ENCODE results near the gene ACSL1. TPM values are rescaled to one million over a fixed set of nuclear protein-coding genes. Genes with fewer than 3 reads are reported as not detected.

The ACSL1 gene
- total and polyA plus RNA-seq, 2 donors = 8.7 to 109 TPM

DNA sequence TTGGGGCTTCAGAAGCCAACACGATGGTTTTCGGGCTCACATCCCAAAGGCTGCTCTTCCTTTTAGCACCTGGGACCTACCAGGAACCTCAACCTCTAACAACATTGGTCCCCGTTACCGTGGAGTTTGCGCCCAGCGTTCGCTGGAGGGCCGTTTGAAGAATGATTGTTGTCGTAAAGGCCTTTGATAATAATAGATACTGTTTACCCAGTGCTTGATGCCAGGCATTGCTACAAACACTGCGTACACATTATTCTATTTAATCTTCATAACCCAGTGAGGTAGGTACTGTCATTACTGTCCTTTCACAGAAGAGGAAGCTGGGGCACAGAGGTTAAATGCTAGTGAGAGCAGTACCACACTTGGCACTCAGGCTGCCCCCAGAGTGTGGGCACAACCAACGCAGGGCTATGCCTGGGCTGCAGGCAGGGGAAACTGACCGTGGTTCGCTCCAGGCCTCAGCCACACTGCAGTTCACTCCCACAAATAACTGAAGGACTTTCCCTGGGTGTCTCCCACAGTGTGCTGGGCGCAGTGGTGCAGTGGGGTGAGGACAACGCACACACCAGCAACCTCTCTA, 1.0 kb upstream of the ACSL1 start:
- WGBS = 26% methylated on average over 15 of the region's 15 CpGs
- Histone ChIP-seq H3K36me3 (ENCODE audit: control insufficient read depth in 2 of 2, insufficient read depth in 2 of 2, low read length in 1 of 2) (no peaks in the 10 kb centered on the region), H3K4me3 (ENCODE audit: low read length in 2 of 2) (peak overlapping the region; percentile 51 to 81), H3K27me3 (ENCODE audit: control insufficient read depth in 2 of 2, insufficient read depth in 1 of 2, low read length in 1 of 2) (peaks cover 0 to 27% of the 10 kb centered on the region in 2 donors), H3K4me1 (ENCODE audit: control insufficient read depth in 2 of 2, insufficient read depth in 2 of 2, low read length in 2 of 2) (peaks cover 6 to 14% of the 10 kb centered on the region in 2 donors), H3K27ac (ENCODE audit: low read depth in 1 of 2, low read length in 1 of 2) (peak overlapping the region in 1 of 2 donors; percentile 43), H3K9me3 (ENCODE audit: control insufficient read depth in 2 of 2, insufficient read depth in 1 of 2, low read length in 1 of 2) (no peaks in the 10 kb centered on the region)
- peak in 1 of 9 donors; percentile 29 for DNase-seq (ENCODE audit: low read depth in 6 of 9, low spot score in 9 of 9)

DNA sequence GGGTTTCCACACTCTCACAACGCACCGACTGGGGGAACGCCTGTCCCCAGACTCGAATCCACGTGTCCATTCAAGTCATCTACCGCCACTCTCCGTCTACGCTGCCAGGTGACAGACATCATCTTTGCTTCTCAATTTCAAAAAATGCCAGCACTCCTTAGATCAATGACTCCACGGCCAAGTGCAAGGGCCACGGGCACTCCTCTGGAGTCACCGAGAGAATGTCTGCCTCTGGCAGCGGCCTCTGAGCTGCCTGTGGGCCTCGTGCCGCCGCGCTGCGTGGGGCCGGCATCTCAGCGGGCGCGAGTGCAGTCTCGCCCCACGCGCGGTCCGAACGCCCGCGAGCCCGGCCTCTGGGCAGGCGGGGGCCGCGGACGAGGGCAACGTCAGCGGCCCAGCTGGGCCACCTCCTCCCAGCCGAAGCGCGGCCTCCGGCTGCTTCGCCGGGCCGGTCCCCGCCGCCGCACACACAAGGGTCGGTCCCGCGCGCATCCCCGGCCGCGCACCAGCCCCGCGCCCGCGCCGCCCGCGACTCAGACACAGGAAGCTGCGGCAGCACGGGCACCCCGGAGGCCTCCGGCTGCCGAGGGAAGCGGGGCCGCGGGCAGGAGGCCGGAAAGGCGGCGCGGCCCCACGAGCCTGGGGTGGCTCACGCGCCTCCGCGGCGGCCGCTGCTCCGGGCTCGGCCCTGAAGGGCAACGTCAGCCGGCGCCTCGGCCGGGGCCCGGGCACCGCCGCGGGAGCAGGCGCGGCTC, 450 bp downstream of the ACSL1 start:
- DNase-seq (ENCODE audit: low read depth in 6 of 9, low spot score in 9 of 9) = peak in 3 of 9 donors; percentile 32 to 46 (median 40)

DNA sequence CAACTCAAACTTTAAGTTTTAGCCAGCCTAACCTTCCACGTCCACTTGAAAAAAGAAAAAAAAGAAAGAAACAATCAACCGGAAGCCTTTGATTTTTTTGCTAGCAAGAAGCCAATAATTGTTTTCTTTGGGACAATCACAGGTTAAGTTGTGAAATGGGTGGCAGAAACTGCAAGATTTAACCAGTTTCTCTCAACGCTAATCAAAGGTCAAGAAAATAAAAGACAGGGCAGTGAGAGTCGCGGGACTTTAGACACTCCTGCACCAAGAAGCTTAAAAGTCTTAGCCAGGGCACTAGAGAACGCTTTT, 1.0 kb downstream of the ACSL1 start:
- Histone ChIP-seq H3K9me3 (ENCODE audit: control insufficient read depth in 2 of 2, insufficient read depth in 1 of 2, low read length in 1 of 2) (no peaks in the 10 kb centered on the region), H3K27me3 (ENCODE audit: control insufficient read depth in 2 of 2, insufficient read depth in 1 of 2, low read length in 1 of 2) (peaks cover 0 to 27% of the 10 kb centered on the region in 2 donors), H3K27ac (ENCODE audit: low read depth in 1 of 2, low read length in 1 of 2) (no peak overlapping the region), H3K4me3 (ENCODE audit: low read length in 2 of 2) (peak overlapping the region; percentile 43 to 81), H3K36me3 (ENCODE audit: control insufficient read depth in 2 of 2, insufficient read depth in 2 of 2, low read length in 1 of 2) (peaks cover 0 to 3% of the 10 kb centered on the region in 2 donors), H3K4me1 (ENCODE audit: control insufficient read depth in 2 of 2, insufficient read depth in 2 of 2, low read length in 2 of 2) (peaks cover 6 to 16% of the 10 kb centered on the region in 2 donors)
- WGBS = 46% methylated on average over 6 of the region's 6 CpGs
- no peak for DNase-seq (ENCODE audit: low read depth in 6 of 9, low spot score in 9 of 9)

More for the DNA sequence above, 450 bp downstream of the ACSL1 start:
- H3K36me3 ChIP-seq (ENCODE audit: control insufficient read depth in 2 of 2, insufficient read depth in 2 of 2, low read length in 1 of 2) = peaks cover 0 to 3% of the 10 kb centered on the region in 2 donors
- peak overlapping the region; percentile 43 to 81 for H3K4me3 ChIP-seq (ENCODE audit: low read length in 2 of 2)
- peaks cover 6 to 14% of the 10 kb centered on the region in 2 donors for H3K4me1 ChIP-seq (ENCODE audit: control insufficient read depth in 2 of 2, insufficient read depth in 2 of 2, low read length in 2 of 2)
- H3K27me3 ChIP-seq (ENCODE audit: control insufficient read depth in 2 of 2, insufficient read depth in 1 of 2, low read length in 1 of 2) = peaks cover 0 to 27% of the 10 kb centered on the region in 2 donors
- H3K27ac ChIP-seq (ENCODE audit: low read depth in 1 of 2, low read length in 1 of 2) = peak overlapping the region in 1 of 2 donors; percentile 65
- no peaks in the 10 kb centered on the region for H3K9me3 ChIP-seq (ENCODE audit: control insufficient read depth in 2 of 2, insufficient read depth in 1 of 2, low read length in 1 of 2)
- WGBS = 2% methylated on average over 92 of the region's 92 CpGs

DNA sequence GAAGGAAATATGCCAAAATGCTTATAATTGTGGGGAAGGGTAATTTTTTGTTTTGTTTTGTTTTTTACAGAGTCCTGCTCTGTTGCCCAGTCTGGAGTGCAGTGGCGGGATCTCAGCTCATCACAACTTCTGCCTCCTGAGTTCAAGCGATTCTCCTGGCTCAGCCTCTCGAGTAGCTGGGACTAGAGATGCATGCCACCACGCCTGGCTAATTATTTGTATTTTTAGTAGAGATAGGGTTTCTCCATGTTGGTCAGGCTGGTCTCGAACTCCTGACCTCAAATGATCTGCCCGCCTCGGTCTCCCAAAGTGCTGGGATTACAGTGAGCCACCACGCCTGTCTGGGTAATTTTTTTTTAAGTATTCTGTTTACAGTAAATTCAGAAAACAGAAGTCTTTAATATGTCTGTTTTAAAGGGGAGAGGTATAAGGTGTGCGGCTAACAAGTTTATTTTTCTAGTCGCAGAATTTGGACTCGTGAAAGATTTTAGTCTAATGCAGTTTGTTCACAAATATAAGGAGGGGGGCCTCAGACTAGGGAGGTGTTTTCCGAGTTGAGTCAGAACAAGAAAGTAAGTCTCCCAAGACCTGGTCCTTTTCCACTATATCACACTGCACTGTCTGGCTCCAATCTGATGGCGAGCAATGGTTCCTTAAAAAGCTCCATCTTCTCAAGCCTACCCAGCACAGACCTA, 1.5 kb downstream of the ACSL1 start:
- peaks cover 0 to 3% of the 10 kb centered on the region in 2 donors for H3K36me3 ChIP-seq (ENCODE audit: control insufficient read depth in 2 of 2, insufficient read depth in 2 of 2, low read length in 1 of 2)
- no peak for DNase-seq (ENCODE audit: low read depth in 6 of 9, low spot score in 9 of 9)
- no peak overlapping the region for H3K27ac ChIP-seq (ENCODE audit: low read depth in 1 of 2, low read length in 1 of 2)
- no peaks in the 10 kb centered on the region for H3K9me3 ChIP-seq (ENCODE audit: control insufficient read depth in 2 of 2, insufficient read depth in 1 of 2, low read length in 1 of 2)
- peaks cover 6 to 20% of the 10 kb centered on the region in 2 donors for H3K4me1 ChIP-seq (ENCODE audit: control insufficient read depth in 2 of 2, insufficient read depth in 2 of 2, low read length in 2 of 2)
- H3K27me3 ChIP-seq (ENCODE audit: control insufficient read depth in 2 of 2, insufficient read depth in 1 of 2, low read length in 1 of 2) = peaks cover 0 to 27% of the 10 kb centered on the region in 2 donors
- 92% methylated on average over 13 of the region's 13 CpGs for WGBS
- peak overlapping the region in 1 of 2 donors; percentile 81 for H3K4me3 ChIP-seq (ENCODE audit: low read length in 2 of 2)

DNA sequence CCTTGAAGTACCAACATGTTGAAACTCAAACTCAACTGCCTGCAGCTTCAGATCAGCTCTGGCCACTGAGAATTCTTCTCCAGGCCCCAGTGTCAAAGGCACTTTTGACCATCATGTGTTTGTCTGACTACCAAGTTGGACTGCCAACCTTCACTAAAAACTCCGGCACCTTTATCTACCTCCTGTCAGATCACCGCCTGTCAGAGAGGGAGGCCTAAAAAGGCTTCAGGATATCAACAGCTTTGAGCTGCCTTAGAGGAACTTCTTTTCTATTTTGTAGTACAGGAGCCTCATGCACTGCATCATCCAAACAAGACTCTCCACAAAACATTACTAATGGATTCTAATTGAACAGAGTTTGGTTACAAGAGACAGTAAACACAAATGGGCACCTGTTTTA, 2.8 kb downstream of the ACSL1 start:
- Histone ChIP-seq H3K4me3 (ENCODE audit: low read length in 2 of 2) (no peak overlapping the region), H3K27ac (ENCODE audit: low read depth in 1 of 2, low read length in 1 of 2) (no peak overlapping the region), H3K9me3 (ENCODE audit: control insufficient read depth in 2 of 2, insufficient read depth in 1 of 2, low read length in 1 of 2) (no peaks in the 10 kb centered on the region), H3K4me1 (ENCODE audit: control insufficient read depth in 2 of 2, insufficient read depth in 2 of 2, low read length in 2 of 2) (peaks cover 7 to 29% of the 10 kb centered on the region in 2 donors), H3K27me3 (ENCODE audit: control insufficient read depth in 2 of 2, insufficient read depth in 1 of 2, low read length in 1 of 2) (peaks cover 0 to 27% of the 10 kb centered on the region in 2 donors), H3K36me3 (ENCODE audit: control insufficient read depth in 2 of 2, insufficient read depth in 2 of 2, low read length in 1 of 2) (peaks cover 0 to 3% of the 10 kb centered on the region in 2 donors)
- WGBS = 96% methylated on average over 2 of the region's 2 CpGs
- no peak for DNase-seq (ENCODE audit: low read depth in 6 of 9, low spot score in 9 of 9)

DNA sequence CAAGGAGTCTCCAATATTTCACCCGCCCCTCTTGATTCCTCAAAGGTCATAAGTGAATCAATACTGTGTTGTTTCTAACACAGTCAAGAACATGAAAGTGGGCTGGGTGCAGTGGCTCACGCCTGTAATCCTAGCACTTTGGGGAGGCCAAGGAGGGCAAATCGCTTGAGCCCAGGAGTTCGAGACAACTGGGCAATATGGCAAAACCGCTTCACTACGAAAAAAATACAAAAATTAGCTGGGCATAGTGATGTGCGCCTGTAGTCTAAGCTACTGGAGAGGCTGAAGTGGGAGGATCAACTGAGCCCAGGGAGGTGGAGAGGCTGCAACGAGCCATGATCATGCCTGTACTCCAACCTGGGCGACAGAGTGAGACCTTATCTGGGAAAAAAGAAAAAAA, 3.4 kb downstream of the ACSL1 start:
- H3K4me1 ChIP-seq (ENCODE audit: control insufficient read depth in 2 of 2, insufficient read depth in 2 of 2, low read length in 2 of 2) = peaks cover 10 to 36% of the 10 kb centered on the region in 2 donors
- no peak overlapping the region for H3K27ac ChIP-seq (ENCODE audit: low read depth in 1 of 2, low read length in 1 of 2)
- 97% methylated on average over 9 of the region's 9 CpGs for WGBS

DNA sequence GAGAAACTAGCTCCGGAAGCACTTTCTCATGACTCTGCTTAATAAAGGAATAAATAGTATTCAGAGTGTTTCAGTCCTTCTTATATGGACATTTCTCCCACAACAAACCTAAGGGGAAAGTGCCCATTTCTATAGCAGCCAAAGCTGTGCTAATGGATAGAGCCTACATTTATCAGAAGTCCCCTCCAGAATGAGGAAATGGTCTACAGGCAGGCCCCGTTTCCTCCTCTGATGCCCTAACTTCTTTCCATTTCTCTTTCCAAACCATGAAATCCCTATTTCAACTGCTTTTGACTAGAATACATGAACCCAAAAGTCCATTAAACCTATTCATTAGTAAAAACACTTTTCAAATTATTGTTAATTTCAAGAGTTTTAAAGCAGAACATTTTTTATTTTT, 4.5 kb downstream of the ACSL1 start:
- no peak overlapping the region for H3K4me3 ChIP-seq (ENCODE audit: low read length in 2 of 2)
- peaks cover 0 to 3% of the 10 kb centered on the region in 2 donors for H3K36me3 ChIP-seq (ENCODE audit: control insufficient read depth in 2 of 2, insufficient read depth in 2 of 2, low read length in 1 of 2)
- peaks cover 0 to 15% of the 10 kb centered on the region in 2 donors for H3K27me3 ChIP-seq (ENCODE audit: control insufficient read depth in 2 of 2, insufficient read depth in 1 of 2, low read length in 1 of 2)
- H3K4me1 ChIP-seq (ENCODE audit: control insufficient read depth in 2 of 2, insufficient read depth in 2 of 2, low read length in 2 of 2) = peaks cover 10 to 28% of the 10 kb centered on the region in 2 donors
- no peak for DNase-seq (ENCODE audit: low read depth in 6 of 9, low spot score in 9 of 9)
- H3K27ac ChIP-seq (ENCODE audit: low read depth in 1 of 2, low read length in 1 of 2) = no peak overlapping the region
- no peaks in the 10 kb centered on the region for H3K9me3 ChIP-seq (ENCODE audit: control insufficient read depth in 2 of 2, insufficient read depth in 1 of 2, low read length in 1 of 2)
- WGBS = 97% methylated on average over 2 of the region's 2 CpGs

More for the DNA sequence above, 3.4 kb downstream of the ACSL1 start:
- peaks cover 0 to 24% of the 10 kb centered on the region in 2 donors for H3K27me3 ChIP-seq (ENCODE audit: control insufficient read depth in 2 of 2, insufficient read depth in 1 of 2, low read length in 1 of 2)
- DNase-seq (ENCODE audit: low read depth in 6 of 9, low spot score in 9 of 9) = no peak
- H3K36me3 ChIP-seq (ENCODE audit: control insufficient read depth in 2 of 2, insufficient read depth in 2 of 2, low read length in 1 of 2) = peaks cover 0 to 3% of the 10 kb centered on the region in 2 donors
- H3K9me3 ChIP-seq (ENCODE audit: control insufficient read depth in 2 of 2, insufficient read depth in 1 of 2, low read length in 1 of 2) = no peaks in the 10 kb centered on the region
- no peak overlapping the region for H3K4me3 ChIP-seq (ENCODE audit: low read length in 2 of 2)

DNA sequence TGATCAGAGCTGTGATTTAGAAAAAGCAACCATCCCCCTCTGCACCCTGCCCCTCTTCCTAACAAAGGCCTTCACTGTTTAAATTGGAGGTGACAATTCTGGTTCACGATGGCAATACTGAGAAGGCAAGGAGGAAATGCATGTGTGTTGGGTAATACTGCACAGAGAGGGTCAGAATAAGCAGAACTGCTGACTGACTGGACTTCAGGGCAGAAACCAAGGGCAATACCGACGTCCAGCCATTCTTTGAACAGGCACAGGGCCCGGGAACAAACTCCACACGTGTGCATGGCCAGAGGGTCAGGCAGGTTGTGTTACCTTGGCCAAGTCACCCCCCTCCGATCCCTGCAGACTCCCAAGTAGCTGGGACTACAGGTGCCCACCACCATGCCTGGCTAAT, 6.0 kb downstream of the ACSL1 start:
- Histone ChIP-seq H3K36me3 (ENCODE audit: control insufficient read depth in 2 of 2, insufficient read depth in 2 of 2, low read length in 1 of 2) (peaks cover 0 to 3% of the 10 kb centered on the region in 2 donors), H3K4me3 (ENCODE audit: low read length in 2 of 2) (no peak overlapping the region), H3K27me3 (ENCODE audit: control insufficient read depth in 2 of 2, insufficient read depth in 1 of 2, low read length in 1 of 2) (peaks cover 0 to 8% of the 10 kb centered on the region in 2 donors), H3K27ac (ENCODE audit: low read depth in 1 of 2, low read length in 1 of 2) (no peak overlapping the region), H3K4me1 (ENCODE audit: control insufficient read depth in 2 of 2, insufficient read depth in 2 of 2, low read length in 2 of 2) (peaks cover 12 to 38% of the 10 kb centered on the region in 2 donors), H3K9me3 (ENCODE audit: control insufficient read depth in 2 of 2, insufficient read depth in 1 of 2, low read length in 1 of 2) (no peaks in the 10 kb centered on the region)
- WGBS = 95% methylated on average over 6 of the region's 6 CpGs
- DNase-seq (ENCODE audit: low read depth in 6 of 9, low spot score in 9 of 9) = no peak

DNA sequence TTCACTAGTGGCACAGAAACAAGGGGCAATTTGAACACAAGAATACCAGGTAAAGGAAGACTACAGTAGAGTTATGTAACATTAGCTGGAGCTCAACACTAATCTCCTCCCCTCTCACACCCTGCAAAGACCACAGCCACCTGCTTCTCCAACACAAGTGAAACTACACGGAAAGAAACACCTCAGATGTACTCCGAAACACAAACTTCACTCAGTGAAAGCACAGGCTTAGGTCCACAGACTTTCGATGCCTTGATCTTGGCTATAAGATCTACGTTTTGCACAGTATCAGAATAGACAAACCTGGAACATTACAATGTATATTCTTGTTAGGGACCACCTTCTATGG, 7.6 kb downstream of the ACSL1 start:
- Histone ChIP-seq H3K4me1 (ENCODE audit: control insufficient read depth in 2 of 2, insufficient read depth in 2 of 2, low read length in 2 of 2) (peaks cover 12 to 43% of the 10 kb centered on the region in 2 donors), H3K4me3 (ENCODE audit: low read length in 2 of 2) (no peak overlapping the region), H3K9me3 (ENCODE audit: control insufficient read depth in 2 of 2, insufficient read depth in 1 of 2, low read length in 1 of 2) (no peaks in the 10 kb centered on the region), H3K27me3 (ENCODE audit: control insufficient read depth in 2 of 2, insufficient read depth in 1 of 2, low read length in 1 of 2) (no peaks in the 10 kb centered on the region), H3K27ac (ENCODE audit: low read depth in 1 of 2, low read length in 1 of 2) (peak overlapping the region in 1 of 2 donors; percentile 7), H3K36me3 (ENCODE audit: control insufficient read depth in 2 of 2, insufficient read depth in 2 of 2, low read length in 1 of 2) (peaks cover 0 to 3% of the 10 kb centered on the region in 2 donors)
- DNase-seq (ENCODE audit: low read depth in 6 of 9, low spot score in 9 of 9) = peak in 4 of 9 donors; percentile 31 to 70 (median 40)
- 18% methylated on average over 4 of the region's 4 CpGs for WGBS
